ENCODE data around the gene PRMT1.

DNA sequence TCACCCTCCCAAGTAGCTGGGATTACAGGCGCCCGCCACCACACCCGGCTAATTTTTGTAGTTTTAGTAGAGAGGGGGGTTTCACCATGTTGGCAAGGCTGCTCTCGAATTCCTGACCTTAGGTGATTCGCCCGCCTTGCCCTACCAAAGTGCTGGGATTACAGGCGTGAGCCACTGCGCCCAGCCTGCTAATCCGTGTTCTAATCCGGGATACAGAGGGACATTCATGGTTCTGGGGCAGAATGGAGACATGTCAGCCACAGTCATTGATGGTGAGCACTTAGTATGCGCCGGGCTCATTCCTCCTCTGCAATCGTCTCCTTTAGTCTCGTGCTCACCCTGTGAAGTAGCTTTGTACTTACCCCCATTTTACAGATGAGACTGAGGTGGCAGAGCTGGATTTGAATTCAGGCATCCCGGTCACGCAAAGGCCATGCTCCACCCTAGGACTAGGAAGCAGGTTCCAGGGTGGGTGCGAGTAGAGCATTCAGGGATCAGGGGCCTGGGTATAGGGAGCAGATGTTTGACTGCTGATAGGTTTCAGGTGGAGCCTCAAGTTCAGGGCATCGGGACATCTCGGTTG lies 45.4 kb upstream of the PRMT1 start:
- TF ChIP-seq, protein P1, sequence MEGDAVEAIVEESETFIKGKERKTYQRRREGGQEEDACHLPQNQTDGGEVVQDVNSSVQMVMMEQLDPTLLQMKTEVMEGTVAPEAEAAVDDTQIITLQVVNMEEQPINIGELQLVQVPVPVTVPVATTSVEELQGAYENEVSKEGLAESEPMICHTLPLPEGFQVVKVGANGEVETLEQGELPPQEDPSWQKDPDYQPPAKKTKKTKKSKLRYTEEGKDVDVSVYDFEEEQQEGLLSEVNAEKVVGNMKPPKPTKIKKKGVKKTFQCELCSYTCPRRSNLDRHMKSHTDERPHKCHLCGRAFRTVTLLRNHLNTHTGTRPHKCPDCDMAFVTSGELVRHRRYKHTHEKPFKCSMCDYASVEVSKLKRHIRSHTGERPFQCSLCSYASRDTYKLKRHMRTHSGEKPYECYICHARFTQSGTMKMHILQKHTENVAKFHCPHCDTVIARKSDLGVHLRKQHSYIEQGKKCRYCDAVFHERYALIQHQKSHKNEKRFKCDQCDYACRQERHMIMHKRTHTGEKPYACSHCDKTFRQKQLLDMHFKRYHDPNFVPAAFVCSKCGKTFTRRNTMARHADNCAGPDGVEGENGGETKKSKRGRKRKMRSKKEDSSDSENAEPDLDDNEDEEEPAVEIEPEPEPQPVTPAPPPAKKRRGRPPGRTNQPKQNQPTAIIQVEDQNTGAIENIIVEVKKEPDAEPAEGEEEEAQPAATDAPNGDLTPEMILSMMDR (IDR thresholded peaks at IDR 0.05), result no peak
- no peak for TF ChIP-seq POLR2A (IDR thresholded peaks at IDR 0.05)
